ENCODE results near the gene UCN3.
A peak's percentile ranks its signal among the peaks of the same experiment; 100 is the strongest.
"Not testable (repeated sequence)": the region's sequence is repeated elsewhere in the genome, so short reads cannot be mapped to it uniquely, and the experiment has no call there.

The UCN3 gene

GRCh38 chr10:5369362-5370158 is 4.8 kb downstream of the UCN3 start:
- no peak for FAIRE-seq

DNA sequence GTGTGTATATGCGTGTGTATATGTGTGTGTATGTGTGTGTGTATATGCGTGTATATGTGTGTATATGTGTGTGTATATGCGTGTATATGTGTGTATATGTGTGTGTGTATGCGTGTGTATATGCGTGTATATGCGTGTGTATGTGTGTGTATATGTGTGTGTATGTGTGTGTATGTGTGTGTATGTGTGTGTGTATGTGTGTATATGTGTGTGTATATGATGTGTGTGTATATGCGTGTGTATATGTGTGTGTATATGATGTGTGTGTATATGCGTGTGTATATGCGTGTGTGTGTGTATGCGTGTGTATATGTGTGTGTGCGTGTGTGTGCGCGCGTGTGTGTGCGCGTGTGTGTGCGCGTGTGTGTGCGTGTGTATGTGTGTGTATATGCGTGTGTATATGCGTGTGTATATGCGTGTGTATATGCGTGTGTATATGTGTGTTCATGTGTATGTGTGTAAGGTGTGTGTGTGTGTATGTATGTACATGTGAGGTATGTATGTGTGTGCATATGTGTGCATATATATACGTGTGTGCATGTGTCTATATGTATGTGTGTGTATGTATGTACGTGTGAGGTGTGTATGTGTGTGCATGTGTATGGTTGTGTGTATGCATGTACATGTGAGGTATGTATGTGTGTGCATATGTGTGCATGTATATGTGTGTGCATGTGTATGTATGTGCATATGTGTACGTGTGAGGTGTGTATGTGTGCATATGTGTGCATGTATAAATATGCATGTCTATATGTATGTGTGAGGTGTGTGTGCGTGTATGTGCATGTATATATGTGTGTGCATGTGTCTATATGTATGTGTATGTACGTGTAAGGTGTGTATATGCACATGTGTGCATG is 6.0 kb downstream of the UCN3 start:
- FAIRE-seq: no peak

- no peak for FAIRE-seq
These were observed 8.5 kb downstream of the UCN3 start for GRCh38 chr10:5373307-5373706.

DNA sequence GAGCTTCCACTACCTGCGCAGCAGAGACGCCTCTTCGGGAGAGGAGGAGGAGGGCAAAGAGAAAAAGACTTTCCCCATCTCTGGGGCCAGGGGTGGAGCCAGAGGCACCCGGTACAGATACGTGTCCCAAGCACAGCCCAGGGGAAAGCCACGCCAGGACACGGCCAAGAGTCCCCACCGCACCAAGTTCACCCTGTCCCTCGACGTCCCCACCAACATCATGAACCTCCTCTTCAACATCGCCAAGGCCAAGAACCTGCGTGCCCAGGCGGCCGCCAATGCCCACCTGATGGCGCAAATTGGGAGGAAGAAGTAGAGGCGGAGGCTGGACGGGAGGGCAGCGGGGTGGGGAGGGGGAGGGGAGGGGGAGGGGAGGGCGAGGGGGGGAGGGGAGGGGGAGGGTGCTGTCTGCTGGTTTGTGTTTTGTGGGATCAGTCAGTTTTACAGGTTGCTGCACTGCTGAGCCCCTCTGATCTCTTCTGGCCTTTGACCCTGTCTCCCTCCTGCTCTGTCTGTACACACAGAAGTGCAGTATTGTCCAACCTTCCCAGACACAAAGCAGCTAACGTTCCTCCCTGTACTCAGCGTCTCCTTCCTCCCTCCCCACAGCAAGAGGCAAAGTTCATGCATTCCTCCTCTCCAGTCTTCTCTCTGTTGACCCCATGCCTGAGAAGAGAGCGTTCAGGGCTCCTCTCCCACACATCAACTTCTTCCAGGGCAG is 9.3 kb downstream of the UCN3 start:
- no peak for FAIRE-seq

DNA sequence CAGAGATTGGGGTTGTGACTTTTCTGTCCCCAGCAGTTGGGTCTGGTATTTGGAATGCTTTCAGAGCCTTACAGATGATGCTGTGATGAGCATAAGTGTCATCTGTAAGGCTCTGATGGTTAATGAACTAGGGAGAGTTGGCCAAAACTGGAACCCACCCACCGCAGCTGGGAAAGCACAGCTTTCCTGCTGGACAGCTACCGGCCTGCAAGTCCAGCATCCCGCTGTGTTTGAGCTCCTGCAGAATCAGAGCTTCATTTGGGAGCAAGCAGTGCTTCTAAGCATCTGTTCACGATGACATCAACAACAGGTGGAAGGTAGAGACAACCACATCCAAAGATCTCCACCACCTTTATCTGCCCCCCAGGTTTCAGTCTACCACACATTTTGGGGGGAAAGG is 11.7 kb downstream of the UCN3 start:
- no peak for FAIRE-seq

DNA sequence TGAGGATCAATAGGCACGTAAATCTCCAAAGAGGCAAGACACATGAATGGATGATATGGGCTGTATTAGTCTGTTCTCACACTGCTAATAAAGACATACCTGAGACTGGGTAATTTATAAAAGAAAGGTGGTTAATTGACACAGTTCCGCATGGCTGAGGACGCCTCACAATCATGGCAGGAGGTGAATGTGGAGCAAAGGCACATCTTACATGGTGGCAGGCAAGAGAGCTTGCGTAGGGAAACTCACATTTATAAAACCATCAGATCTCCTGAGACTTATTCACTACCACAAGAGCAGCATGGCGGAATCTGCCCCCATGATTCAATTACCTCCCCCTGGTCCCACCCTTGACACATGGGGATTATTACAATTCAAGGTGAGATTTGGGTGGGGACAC is 14.4 kb downstream of the UCN3 start:
- FAIRE-seq: not testable (repeated sequence)

GRCh38 chr10:5380395-5380794 is 15.6 kb downstream of the UCN3 start:
- FAIRE-seq: not testable (repeated sequence)

- no peak for FAIRE-seq
These were observed 16.4 kb downstream of the UCN3 start for GRCh38 chr10:5381187-5381586.

GRCh38 chr10:5385224-5385623 is 20.5 kb downstream of the UCN3 start:
- FAIRE-seq: no peak

DNA sequence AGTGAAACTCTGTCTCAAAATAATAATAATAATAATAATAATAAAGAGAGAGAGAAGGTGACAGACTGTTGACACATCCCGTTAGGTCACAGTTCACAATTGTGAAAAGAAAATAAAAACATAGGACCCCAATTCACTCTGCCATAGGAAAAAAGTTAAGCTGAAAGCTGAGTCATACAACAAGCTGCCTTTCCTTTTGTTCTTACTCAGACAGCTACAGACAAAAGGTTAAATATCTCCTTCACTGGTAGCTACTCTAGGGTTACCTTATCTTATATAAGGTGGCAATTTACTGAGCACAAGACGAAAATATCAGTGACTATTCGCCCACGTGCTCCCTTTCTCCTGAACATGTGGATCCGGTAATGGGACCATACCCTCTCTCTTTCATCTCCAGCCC is 22.4 kb downstream of the UCN3 start:
- FAIRE-seq: no peak

DNA sequence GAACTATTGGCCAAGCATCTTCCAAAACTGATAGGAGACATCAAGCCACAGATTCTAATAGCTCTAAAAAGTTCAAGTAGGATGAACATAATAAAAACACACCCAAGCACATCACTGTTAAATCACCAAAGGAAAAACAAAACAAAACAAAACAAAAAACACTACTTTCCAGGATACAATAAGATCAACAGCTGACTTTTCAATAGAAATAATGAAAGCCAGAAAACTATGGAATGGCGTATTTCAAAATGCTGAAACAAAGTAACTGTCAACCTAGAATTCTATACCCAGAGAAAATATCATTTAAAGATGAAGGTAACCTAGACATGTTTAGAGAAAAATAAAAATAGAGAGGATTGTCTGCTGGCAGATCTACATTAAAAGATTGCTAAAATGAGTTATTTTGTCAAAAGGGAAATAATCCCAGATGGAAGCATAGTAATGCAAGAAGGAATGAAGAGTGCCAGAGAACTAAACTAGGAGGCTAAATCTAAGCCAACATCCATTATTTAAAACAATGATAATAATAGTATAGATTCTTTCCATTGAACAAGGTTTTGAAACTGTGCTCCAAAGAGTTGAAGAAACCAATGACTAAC is 25.9 kb downstream of the UCN3 start:
- FAIRE-seq: peak; percentile 76

- FAIRE-seq: no peak
These were observed 27.0 kb downstream of the UCN3 start for GRCh38 chr10:5391790-5392189.

DNA sequence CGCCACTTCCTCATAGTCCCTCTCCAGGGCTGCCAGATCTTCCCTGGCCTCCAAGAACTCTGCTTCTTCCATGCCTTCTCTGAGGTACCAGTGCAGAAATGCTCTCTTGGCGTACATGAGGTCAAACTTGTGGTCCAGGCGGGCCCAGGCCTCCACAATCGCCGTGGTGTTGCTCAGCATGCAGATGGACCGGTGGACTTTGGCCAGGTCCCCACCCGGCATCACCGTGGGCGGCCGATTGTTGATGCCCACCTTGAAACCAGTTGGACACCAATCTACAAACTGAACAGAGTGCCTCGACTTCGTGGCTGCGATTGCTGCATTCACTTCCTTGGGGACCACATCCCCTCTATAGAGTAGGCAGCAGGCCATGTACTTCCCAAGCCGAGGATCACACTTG is 28.8 kb downstream of the UCN3 start:
- no peak for FAIRE-seq

DNA sequence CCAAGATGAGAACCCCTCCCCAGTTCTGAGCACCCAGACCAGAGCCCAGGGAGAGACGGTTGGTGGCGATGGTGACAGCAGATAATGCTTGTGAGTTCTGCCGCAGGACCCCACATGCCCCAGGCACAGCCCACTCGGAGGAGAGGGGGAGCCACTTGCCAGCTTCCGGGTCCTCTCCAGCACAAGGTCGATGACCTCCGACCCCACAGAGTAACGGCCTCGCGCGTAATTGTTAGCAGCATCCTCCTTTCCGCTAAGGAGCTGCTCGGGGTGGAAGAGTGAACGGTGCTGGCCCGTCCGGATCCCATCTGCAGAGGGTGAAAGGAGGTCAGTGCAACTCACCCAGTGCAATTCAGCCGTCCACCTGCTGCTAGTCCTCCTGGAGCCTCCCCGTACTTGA is 30.4 kb downstream of the UCN3 start:
- no peak for FAIRE-seq

DNA sequence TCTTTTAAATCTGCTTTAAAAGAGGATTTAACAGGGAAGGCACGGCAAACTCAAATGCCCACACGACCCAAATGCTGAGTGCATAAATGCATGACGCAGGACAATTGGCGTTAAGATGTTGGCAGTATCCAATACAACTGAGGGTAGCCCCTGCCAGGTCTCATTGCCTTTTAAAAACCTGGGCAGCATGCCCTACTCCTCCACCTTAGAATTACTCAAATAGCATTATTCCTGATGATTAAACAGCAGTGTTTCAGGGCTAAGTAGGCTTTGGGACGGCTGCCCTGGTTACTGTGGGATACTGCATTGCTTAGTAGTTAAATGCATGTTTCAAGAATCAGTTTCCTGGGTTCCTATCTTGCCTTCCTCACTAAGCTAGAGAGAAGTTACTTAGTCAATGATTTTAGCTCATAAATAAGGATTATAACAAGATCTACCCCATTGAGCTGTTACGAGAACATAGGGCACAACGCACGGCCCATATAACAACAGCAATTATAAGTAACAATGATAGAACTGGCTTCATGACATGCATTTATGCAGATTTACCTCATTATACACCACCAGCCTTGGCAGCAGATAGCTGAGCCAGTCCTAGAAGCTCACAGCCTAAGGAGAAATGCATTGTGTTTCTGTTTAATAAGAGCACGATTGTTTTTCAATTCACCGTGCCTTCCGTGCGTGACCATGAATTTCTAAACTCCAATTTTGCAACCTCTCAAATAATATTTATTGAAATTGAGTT is 32.0 kb downstream of the UCN3 start:
- no peak for FAIRE-seq

DNA sequence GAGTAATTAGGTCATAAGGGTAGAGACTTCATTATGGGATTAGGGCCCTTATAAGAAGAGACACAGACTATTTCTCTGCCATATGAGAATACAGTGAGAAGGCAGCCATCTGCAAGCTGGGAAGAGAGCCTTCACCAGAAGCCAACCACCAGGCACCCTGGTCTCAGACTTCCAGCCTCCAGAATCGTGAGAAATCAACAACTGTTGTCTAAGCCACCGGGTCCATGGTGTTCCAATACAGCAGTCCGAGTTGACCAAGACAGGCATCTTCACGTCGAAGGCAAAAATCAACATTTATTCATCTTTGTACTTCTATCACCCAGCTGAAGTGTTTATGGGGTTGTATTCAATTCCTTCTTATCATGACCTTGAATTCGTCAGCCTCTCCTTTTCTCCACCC is 34.6 kb downstream of the UCN3 start:
- FAIRE-seq: no peak

DNA sequence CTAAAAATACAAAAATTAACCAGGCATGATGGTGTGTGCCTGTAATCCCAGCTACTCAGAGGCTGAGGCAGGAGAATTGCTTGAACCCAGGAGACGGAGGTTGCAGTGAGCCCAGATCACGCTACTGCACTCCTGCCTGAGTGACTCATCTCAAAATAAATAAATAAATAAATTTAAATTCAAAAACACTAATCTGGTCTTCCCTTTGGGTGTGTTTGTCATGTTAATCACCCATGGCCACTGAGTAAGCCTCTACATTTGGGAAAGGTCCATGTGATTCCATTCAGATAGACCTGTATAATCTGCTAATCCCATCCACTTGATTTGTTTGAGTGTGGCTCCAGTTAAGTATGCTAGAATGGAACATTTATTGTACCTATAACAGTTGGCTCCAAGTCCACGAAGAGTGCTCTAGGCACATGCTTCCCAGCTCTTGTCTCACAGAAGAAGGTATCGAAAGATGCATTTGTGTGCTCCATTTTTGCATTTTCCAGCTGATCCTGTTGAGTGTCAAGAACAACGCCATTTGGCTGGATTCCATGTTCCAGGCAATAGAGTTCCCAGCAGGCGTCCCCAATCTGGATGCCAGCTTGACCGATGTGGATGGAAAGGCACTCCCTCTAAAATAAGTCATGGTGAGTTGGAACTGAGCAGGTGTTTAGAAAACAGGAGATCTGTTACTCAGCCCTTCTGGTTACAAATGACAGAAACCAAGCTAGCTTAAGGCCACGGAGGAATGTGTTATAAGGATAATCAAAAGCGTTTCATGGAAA is 35.9 kb downstream of the UCN3 start:
- FAIRE-seq: no peak

GRCh38 chr10:5402798-5403197 is 38.0 kb downstream of the UCN3 start:
- no peak for FAIRE-seq

DNA sequence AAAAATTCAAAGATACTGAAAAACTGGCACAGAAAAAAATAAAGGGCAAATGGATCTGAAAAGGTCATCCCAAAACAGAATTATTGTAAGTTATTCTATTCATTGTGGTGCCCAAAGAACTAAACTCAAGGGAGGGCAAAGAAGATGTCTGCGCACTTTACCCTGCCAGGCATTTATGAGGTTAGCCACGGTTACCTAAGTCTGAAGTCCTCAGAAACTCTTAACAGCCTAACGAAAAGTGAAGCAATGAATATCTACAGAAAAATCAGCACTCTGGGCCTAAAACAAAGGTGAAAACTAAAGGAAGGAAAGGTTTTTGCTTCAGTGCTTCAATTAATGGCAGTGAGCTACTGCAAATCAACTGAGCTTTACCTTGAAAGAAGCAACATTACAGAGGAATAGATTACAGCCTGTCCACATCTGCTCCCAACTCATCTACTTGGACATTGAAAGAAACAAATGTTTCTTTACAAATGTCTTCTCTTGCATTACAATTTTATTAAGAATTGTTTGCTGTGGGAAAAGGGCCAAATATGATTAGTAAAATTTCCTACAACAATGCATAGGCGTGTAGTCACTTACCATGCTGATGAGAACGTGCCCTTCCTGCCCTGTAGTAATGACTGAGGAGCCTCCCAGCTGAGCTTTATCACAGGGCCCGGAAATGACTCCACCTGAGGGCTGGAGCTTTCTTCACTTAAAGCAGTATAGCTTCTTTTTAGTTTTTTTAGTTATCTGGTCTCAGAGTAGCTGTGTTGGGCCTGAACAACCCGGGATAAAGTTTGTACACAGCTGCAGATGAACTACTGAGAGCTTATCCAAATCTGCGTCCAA is 39.7 kb downstream of the UCN3 start, which contains the start of gene TUBAL3:
Gene TUBAL3 (minus strand): TSS at position 621 of the 834 bp plus-strand sequence. CDS start 36 bp downstream, at position 585.
- FAIRE-seq: no peak

DNA sequence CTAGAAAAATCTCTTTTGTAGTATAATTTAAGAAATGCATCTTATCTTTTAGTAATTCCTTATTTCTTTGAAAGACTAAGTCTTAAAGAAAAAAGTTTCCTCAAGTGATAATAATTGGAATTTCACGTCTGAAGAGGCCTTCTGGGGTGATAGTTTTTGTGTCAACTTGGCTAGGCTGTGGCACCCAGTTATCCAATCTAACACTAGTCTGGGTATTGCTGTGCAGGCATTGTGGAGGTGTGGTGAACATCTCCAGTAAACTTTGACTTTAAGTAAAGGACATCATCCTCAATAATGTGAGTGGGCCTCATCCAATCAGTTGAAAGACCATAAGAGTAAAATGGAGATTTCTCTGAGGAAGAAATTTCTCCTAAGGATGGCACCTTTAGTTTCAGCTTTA is 42.2 kb downstream of the UCN3 start:
- FAIRE-seq: no peak

Measured in G401.6 (cell line).